ENCODE measurements around the gene DPT.

The DPT gene

GRCh38 chr1:168691541-168691940, 37.5 kb downstream of the DPT start:
- H3F3A ChIP-seq (ENCODE audit: insufficient read depth, low read length), result no peaks in the 10 kb centered on the region
- no peak overlapping the region for H3K4me3 ChIP-seq (ENCODE audit: low read length)
- TF ChIP-seq EZH2 (optimal IDR thresholded peaks at IDR 0.05; ENCODE audit: low read depth, low read length), result no peak
- no peak for TF ChIP-seq CTCF (IDR thresholded peaks at IDR 0.05; ENCODE audit: low read length)
- no peak for TF ChIP-seq EZH2phosphoT487 (IDR thresholded peaks at IDR 0.05; ENCODE audit: low read length)
- no peak overlapping the region for H3K9ac ChIP-seq (ENCODE audit: low read length)
- H3K4me1 ChIP-seq (ENCODE audit: low read length), result no peaks in the 10 kb centered on the region
- no peaks in the 10 kb centered on the region for H3K79me2 ChIP-seq (ENCODE audit: low read length)
- no peaks in the 10 kb centered on the region for H3K27me3 ChIP-seq (replicated peaks; ENCODE audit: insufficient read depth, low read length)
- H2AFZ ChIP-seq (ENCODE audit: low read length), result no peak overlapping the region
- no peaks in the 10 kb centered on the region for H3K9me3 ChIP-seq (replicated peaks; ENCODE audit: insufficient read depth, low read length)
- no peaks in the 10 kb centered on the region for H3K9me2 ChIP-seq (replicated peaks; ENCODE audit: insufficient read depth, low read length)
- no peak overlapping the region for H3K27ac ChIP-seq (ENCODE audit: low read length)
- no peaks in the 10 kb centered on the region for H4K20me1 ChIP-seq (ENCODE audit: insufficient read depth, low read length)
- DNase-seq, result no peak
- H3K36me3 ChIP-seq (replicated peaks; ENCODE audit: insufficient read depth, low read length), result no peaks in the 10 kb centered on the region
- no peak overlapping the region for H3K4me2 ChIP-seq (ENCODE audit: low read depth, low read length)

- no peaks in the 10 kb centered on the region for H3K4me1 ChIP-seq (ENCODE audit: low read length)
- TF ChIP-seq EZH2phosphoT487 (IDR thresholded peaks at IDR 0.05; ENCODE audit: low read length) (no peak), CTCF (IDR thresholded peaks at IDR 0.05; ENCODE audit: low read length) (no peak), EZH2 (optimal IDR thresholded peaks at IDR 0.05; ENCODE audit: low read depth, low read length) (no peak)
Observed at GRCh38 chr1:168689726-168690602, 39.0 kb downstream of the DPT start.

GRCh38 chr1:168689327-168689657, 39.7 kb downstream of the DPT start:
- H3K27me3 ChIP-seq (replicated peaks; ENCODE audit: insufficient read depth, low read length), result no peaks in the 10 kb centered on the region
- H3K36me3 ChIP-seq (replicated peaks; ENCODE audit: insufficient read depth, low read length), result no peaks in the 10 kb centered on the region
- no peaks in the 10 kb centered on the region for H3K9me3 ChIP-seq (replicated peaks; ENCODE audit: insufficient read depth, low read length)
- no peak overlapping the region for H3K4me3 ChIP-seq (ENCODE audit: low read length)
- no peak overlapping the region for H3K9ac ChIP-seq (ENCODE audit: low read length)
- H3K79me2 ChIP-seq (ENCODE audit: low read length), result no peaks in the 10 kb centered on the region
- no peaks in the 10 kb centered on the region for H3K9me2 ChIP-seq (replicated peaks; ENCODE audit: insufficient read depth, low read length)
- H3F3A ChIP-seq (ENCODE audit: insufficient read depth, low read length), result no peaks in the 10 kb centered on the region
- H3K4me1 ChIP-seq (ENCODE audit: low read length), result no peaks in the 10 kb centered on the region
- no peak overlapping the region for H2AFZ ChIP-seq (ENCODE audit: low read length)
- H4K20me1 ChIP-seq (ENCODE audit: insufficient read depth, low read length), result no peaks in the 10 kb centered on the region
- no peak for TF ChIP-seq CTCF (IDR thresholded peaks at IDR 0.05; ENCODE audit: low read length)
- TF ChIP-seq EZH2 (optimal IDR thresholded peaks at IDR 0.05; ENCODE audit: low read depth, low read length), result no peak
- TF ChIP-seq EZH2phosphoT487 (IDR thresholded peaks at IDR 0.05; ENCODE audit: low read length), result no peak
- no peak overlapping the region for H3K4me2 ChIP-seq (ENCODE audit: low read depth, low read length)
- H3K27ac ChIP-seq (ENCODE audit: low read length), result no peak overlapping the region
- DNase-seq, result no peak

More at GRCh38 chr1:168689726-168690602, 39.0 kb downstream of the DPT start:
- Histone ChIP-seq H3F3A (ENCODE audit: insufficient read depth, low read length) (no peaks in the 10 kb centered on the region), H3K9ac (ENCODE audit: low read length) (no peak overlapping the region), H4K20me1 (ENCODE audit: insufficient read depth, low read length) (no peaks in the 10 kb centered on the region), H3K79me2 (ENCODE audit: low read length) (no peaks in the 10 kb centered on the region), H3K9me2 (replicated peaks; ENCODE audit: insufficient read depth, low read length) (no peaks in the 10 kb centered on the region), H3K36me3 (replicated peaks; ENCODE audit: insufficient read depth, low read length) (no peaks in the 10 kb centered on the region), H3K27ac (ENCODE audit: low read length) (no peak overlapping the region), H2AFZ (ENCODE audit: low read length) (no peak overlapping the region), H3K27me3 (replicated peaks; ENCODE audit: insufficient read depth, low read length) (no peaks in the 10 kb centered on the region), H3K4me2 (ENCODE audit: low read depth, low read length) (no peak overlapping the region), H3K9me3 (replicated peaks; ENCODE audit: insufficient read depth, low read length) (no peaks in the 10 kb centered on the region), H3K4me3 (ENCODE audit: low read length) (no peak overlapping the region)
- DNase-seq, result no peak

Data from MM.1S (cell line).